ENCODE data around the gene FAM118A.
A peak's percentile ranks its signal among the peaks of the same experiment; 100 is the strongest.
"Not testable (repeated sequence)": the region's sequence is repeated elsewhere in the genome, so short reads cannot be mapped to it uniquely, and the experiment has no call there.

Gene FAM118A

DNA sequence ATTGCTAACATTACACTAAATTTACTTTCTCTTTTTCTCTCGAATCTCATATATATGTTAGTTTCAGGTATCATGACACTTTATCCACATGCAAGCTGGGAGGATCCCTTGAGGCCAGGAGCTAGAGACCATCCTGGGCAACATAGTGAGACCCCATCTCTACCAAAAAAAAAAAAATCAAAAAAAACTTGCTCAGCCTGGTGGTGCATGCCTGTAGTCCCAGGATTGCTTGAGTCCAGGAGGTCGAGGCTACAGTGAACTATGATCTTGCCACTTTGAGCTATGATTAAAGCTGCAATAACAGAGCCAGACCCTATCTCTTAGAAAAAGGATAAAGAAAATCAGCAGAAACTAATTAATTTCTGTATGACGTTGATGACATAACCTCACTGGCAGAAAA, 28.7 kb upstream of the FAM118A start:
- no peak for DNase-seq (ENCODE audit: low read depth in 2 of 2)

DNA sequence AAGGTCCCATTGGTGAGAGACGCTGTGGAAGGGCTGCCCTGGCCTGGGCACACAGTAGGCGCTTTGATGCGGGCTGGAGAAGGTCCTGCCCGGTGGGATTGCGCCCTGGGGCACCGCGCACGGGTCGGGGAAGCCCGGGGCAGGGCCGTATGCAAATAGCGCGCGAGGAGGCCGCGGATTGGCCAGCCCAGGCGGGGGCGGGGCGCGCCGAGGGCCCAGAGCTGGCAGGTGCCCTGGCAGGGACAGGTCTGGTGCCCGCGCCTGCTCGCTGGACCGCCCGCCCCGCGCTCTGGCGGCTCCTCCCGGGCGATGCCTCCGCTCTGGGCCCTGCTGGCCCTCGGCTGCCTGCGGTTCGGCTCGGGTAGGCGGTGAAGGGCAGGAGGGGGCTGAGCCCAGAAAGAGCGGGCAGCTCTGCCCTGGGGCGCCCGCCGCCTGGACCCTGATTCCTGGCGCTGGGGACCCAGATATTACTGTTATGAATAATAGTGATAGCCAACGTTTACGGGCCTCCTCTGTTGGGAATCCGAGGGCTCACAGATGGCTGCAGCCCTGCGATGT, 24.9 kb upstream of the FAM118A start, which contains the start of gene UPK3A:
Gene UPK3A, plus strand, starts transcription at position 245 of the 558 bp plus-strand sequence. Its CDS starts 65 bp downstream, at position 310.
- peak in 1 of 2 donors; percentile 37 for DNase-seq (ENCODE audit: low read depth in 2 of 2)

DNA sequence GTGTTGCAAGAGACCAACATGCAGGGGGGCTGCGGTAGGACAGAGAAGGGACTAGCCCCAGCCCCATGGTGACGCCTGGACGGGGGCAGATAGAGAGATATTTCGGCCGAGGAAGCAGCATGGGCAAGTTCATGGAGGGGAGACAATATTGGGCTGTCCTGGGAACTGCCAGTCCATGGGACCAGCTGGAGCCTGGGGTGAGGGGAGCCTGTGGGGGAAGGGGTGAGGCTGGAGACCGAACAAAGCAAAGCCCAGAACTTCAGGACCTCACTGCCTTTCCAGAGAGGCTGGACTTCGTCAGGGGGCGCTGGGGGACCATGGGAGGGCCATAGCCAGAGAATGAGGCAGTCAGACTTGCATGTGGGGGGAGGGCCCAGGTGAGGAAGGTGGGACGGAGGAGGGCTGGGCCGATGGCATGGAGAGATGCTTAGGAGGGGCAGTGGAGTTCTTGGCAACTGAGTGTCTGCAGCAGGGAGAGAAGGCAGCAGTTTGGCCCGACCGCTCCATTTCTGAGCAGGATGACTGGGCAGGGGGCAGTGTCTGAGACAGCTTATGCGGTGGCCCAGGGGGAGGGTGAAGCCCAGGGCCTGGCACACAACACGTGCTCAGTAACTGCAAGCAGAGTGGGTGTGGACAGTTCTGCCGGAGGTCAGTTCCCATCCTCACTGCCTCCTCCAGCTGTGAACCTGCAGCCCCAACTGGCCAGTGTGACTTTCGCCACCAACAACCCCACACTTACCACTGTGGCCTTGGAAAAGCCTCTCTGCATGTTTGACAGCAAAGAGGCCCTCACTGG, 24.3 kb upstream of the FAM118A start:
- DNase-seq (ENCODE audit: low read depth in 2 of 2): no peak

DNA sequence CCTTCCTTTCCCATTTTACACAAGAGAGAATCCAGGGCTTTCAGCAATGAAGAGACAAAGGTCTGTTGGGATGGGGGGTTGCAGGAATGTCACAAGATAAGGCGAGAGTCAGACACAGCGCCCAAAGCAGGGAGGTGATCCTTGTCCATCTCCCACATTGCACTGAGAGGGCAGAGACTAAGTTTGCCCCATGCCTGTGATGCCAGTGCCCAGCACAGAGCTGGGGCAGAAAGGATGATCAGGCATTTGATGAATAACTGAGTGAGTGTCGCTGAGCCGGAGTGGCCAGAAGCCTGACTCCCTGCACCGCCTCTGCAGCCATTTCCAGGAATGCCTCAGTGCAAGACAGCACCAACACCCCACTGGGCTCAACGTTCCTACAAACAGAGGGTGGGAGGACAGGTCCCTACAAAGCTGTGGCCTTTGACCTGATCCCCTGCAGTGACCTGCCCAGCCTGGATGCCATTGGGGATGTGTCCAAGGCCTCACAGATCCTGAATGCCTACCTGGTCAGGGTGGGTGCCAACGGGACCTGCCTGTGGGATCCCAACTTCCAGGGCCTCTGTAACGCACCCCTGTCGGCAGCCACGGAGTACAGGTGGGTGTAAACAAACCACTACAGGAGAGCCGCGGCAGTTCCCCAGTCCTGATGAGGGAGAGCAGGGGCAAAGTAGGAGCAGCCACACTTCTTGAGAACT, 22.7 kb upstream of the FAM118A start:
- DNase-seq (ENCODE audit: low read depth in 2 of 2): no peak

DNA sequence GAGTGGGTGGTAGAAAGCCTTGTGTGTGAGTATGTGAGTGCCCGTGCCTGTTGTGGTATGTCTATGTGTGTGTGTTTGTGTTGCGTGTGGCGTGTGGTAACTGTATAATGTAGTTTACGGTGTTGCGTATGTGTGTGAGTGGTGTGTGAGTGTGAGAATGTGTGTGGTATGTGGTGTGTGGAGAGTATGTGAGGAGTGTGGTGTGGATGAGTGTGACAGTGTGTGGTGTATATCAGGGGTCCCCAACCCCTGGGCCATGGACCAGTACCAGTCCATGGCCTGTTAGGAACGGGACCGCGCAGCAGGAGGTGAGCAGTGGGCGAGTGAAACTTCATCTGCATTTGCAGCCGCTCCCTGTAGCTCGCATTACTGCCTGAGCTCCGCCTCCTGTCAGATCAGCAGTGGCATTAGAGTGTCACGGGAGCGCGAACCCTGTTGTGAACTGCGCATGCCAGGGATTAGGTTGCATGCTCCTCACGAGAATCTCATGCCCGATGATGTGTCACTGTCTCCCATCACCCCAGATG, 19.3 kb upstream of the FAM118A start:
- no peak for DNase-seq (ENCODE audit: low read depth in 2 of 2)

DNA sequence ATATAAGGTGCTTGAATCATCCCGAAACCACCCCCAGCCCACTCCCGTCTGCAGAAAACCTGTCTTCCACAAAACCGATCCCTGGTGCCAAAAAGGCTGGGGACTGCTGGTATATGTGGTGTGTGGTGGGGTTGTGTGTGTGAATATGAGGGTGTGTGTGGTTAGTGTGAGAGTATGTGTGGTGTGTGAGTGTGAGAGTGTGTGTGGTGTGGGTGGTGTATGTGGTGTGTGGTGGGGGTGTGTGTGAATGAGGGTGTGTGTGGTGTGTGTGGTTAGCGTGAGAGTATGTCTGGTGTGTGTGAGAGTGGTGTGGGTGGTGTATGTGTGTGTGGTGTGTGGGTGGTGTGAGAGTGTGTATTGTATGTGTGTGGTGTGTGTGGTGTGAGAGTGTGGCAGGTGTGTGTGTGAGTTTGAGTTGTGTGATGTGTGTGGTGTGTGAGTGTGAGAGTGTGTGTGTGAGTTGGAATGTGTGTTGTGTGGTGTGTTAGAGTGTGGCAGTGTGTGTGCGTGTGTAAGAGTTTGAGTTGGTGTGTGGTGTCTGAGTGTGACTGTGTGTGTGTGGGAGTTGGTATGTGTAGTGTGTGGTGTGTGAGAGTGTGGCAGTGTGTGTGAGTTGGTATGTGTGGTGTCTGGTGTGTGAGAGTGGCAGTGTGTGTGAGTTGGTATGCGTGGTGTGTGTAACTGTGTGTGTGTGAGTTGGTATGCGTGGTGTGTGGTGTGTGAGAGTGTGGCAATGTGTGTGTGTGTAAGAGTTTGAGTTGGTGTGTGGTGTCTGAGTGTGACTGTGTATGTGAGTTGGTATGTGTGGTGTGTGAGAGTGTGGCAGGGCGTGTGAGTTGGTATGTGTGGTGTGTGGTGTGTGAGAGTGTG, 18.4 kb upstream of the FAM118A start:
- no peak for DNase-seq (ENCODE audit: low read depth in 2 of 2)

DNA sequence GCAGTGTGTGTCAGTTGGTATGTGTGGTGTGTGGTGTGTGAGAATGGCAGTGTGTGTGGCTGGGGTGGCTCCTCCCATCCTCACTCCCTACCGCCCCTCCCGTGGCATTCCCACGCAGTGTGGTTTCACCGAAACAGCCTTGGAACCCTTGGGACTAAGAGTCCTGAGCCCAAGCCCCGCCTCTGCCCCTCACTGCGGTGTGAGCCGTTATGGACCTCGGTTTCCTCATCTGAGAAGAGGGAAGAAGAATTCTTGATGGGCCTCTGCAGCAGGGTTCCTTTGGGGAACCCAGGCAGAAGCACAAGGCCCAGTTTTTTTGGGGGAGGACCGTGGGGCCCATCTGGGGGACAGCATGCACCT, 17.8 kb upstream of the FAM118A start:
- DNase-seq (ENCODE audit: low read depth in 2 of 2): no peak

DNA sequence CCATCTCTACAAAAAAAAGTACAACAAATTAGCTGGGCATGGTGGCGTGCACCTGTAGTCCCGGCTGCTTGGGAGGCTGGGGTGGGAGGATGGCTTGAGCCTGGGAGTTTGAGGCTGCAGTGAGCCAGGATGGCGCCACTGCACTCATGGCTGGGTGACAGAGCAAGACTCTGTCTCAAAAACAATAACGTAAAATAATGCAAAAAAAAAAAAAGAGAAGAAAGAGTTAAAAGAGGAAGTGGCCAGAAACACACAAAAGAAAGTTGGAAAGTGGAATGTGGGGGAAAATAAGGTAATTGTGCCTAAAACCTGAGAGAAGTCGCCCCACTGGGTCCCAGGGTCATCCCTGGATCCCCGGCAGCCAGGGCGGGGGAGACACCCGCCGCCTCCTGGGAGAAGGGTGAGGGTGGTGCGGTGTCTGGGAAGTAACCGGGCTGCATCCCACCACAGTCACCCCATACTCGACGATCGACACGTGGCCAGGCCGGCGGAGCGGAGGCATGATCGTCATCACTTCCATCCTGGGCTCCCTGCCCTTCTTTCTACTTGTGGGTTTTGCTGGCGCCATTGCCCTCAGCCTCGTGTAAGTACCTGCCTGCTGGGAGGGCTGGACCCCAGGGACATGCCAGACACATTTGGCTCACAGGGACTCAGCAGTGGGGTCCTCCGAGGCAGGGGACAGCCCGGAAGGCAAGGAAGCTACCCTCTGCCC, 16.8 kb upstream of the FAM118A start:
- DNase-seq (ENCODE audit: low read depth in 2 of 2): no peak

DNA sequence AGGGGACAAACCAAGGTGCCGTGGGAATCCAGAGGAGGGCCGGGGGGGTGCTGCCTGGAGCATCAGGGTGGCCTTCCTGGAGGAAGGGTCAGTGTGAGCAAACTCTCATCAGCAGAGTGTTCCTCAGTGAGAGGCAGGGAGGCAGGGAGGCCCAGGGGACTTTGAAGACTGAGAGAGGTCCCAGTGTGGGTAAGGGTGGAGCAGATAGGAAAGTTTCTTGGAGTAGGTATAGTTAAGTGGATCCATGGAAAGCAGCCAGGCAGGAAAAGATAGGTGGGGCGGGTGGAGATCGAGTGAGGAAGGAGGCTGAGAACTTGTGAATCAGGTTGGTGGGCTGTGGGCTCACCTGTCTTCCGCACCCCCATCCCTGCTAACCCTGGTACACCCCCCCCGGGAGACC, 15.7 kb upstream of the FAM118A start:
- DNase-seq (ENCODE audit: low read depth in 2 of 2): no peak

DNA sequence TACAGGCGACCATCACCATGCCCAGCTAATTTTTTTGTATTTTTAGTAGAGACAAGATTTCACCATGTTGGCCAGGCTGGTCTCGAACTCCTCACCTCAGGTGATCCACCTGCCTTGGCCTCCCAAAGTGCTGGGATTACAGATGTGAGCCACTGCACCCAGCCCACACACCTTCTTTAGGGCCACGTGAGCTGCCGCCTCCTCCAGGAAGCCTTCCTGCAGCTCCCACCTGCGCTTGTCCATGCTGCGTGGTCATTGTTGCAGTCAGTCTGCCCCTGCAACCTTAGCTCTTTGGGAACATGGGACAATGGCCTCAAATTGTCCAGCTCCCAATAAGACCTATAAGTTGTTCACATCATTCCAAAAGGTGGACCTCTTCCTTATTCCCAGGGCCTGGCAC, 14.7 kb upstream of the FAM118A start:
- not testable (repeated sequence) for DNase-seq (ENCODE audit: low read depth in 2 of 2)

DNA sequence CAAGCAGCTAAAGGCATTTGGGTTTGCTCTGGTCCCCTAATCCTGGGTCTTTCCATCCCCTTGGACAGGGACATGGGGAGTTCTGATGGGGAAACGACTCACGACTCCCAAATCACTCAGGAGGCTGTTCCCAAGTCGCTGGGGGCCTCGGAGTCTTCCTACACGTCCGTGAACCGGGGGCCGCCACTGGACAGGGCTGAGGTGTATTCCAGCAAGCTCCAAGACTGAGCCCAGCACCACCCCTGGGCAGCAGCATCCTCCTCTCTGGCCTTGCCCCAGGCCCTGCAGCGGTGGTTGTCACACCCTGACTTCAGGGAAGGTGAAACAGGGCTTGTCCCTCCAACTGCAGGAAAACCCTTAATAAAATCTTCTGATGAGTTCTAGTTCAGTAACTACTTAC, 14.2 kb upstream of the FAM118A start:
- DNase-seq (ENCODE audit: low read depth in 2 of 2): no peak

DNA sequence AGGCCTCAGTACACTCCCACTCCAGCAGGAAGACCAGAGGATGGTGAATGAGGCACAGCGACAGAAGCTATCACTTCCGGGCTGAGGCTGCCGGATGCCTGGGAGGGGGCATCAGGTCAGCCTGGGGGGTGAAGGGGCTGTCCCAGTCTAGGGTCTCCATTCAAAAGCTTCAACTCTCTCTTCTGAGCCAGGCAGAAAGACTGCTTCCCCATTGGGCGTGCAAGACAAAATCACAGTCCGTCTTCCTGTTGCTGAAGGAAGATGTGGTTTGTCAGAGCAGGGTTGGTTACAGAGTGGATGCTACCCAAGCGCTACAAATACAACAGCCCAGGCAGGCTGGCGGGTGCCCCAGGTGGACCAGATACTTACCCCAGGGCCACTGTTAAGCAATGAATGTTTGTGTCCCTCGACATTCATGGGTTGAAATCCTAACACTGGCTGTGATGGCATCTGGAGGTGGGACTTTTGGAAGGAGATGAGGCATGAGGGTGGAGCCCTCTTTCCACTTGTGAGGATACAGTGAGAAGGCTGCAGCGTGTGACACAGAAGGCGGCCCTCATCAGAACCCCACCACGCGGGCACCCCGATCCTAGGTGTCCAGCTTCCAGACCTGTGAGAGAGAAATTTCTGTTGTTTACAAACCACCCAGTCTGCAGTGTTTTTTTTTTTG, 13.0 kb upstream of the FAM118A start:
- no peak for DNase-seq (ENCODE audit: low read depth in 2 of 2)

DNA sequence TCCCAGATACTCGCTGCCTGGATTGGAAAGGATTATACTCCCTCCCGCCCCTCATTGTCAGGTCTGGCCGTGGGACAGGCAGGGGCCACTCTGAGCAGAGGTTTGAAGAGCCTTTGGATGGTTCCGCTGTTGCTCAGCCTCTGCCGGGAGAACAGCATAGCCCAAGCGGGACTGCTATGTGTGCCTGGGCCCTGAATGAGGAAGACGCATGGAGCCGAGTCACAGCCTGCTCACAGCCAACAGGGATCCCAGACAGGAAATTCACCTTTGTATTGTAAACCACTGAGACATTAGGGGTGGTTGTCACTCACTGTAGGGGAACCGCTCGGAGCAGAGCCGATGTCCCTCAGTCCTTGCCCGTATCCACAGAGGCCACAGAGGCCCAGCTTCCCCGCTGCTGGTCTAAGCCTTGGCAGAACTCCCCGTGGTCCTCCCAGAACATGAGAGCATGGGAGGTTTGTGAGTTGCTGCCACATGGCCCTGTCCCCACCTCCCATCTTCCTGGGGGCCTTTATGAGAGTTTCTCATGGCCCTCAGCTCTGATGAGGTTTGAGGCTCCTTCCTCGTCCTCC, 10.7 kb upstream of the FAM118A start:
- no peak for DNase-seq (ENCODE audit: low read depth in 2 of 2)

DNA sequence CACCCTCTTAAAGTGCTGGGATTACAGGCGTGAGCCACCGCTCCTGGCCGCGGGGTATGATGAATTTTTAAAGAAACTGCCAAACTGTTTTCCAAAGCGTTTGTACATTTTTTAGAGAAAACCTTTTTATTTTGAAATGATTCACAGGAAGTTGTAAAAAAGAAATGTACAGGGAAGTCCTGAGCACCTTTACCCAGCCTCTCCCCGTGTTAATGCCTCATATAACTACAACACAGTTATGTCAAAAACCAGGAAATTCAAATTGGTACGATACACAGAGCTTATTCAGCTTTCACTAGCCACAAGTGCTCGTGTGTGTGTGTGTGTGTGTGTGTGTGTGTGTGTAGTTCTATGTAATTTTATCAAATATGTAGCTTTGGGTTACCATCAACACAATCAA, 7.0 kb upstream of the FAM118A start:
- no peak for DNase-seq (ENCODE audit: low read depth in 2 of 2)

DNA sequence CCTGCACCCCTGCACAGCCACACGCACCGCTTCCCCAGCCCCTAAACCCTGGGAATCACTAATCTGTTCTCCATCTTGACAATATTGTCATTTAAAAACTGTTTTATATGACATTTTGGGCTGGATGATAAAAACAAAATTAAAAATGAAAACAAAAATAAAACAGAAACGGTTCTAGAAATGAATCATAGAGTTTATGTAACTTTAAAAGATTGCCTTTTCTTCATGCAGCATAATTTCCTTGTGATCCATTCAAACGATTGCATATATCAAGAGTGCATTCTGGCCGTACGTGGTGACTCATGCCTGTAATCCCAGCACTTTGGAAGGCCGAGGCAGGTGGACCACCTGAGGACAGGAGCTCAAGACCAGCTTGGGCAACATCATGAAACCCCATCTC, 6.6 kb upstream of the FAM118A start:
- no peak for DNase-seq (ENCODE audit: low read depth in 2 of 2)

DNA sequence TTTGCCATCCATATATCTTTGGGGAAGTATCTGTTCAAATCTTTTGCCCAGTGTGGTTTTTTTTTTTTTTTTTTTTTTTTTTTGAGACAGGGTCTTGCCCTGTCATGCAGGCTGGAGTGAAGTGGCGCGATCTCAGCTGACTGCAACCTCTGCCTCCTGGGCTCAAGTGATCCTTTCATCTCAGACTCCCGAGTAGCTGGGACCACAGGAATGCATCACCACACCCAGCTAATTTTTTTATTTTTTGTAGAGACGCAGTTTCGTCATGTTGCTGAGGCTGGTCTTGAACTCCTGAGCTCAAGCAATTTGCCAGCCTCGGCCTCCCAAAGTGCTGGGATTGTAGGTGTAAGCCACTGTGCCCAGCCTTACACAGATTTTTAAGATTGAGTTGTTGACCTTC, 4.8 kb upstream of the FAM118A start:
- no peak for DNase-seq (ENCODE audit: low read depth in 2 of 2)

DNA sequence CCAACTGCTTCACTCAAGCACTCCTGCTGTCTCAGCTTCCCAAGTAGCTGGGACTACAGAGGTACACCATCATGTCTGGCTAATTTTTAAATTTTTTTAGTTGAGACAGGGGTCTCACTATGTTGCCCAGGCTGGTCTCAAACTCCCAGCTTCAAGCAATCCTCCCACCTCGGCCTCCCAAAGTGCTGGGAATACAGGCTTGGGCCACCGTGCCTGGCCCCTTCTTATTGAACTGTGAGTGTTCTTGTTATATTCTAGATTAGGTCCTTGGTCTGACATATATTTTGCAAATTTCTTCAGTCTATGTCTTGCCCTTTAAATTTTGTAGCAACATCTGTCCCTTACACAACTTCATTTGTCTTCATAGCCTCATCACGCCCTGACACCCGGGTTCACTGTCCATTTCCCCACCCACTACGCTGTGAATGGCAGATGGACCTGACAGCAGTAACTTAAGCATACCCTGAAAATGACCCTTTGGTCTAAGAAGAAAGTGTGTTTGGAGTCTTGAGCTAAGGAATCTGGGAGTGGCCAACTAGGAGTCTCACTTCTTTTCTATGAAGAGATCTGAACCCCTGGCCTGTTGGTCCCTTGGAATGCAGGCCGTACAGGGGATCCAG, 4.2 kb upstream of the FAM118A start:
- DNase-seq (ENCODE audit: low read depth in 2 of 2): no peak

DNA sequence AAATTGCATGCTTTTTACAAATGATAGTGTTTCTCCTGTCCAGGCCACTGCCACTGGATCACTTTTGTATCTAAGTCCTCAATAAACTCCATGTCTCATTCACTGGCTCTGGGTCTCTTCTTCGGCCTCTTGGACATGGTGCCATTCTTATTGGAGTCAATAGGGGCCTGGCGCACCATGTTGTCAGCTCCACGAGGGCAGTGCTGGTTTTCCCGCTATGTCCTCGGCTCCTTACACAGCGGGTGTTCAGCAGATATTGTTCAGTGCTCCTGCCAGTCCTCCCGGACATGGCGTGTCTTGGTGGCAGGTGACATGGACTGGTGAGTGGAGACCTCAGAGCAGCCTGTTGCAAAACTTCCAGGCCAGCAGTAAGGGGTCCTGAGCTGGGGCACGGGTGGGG, 3.6 kb upstream of the FAM118A start:
- no peak for DNase-seq (ENCODE audit: low read depth in 2 of 2)

DNA sequence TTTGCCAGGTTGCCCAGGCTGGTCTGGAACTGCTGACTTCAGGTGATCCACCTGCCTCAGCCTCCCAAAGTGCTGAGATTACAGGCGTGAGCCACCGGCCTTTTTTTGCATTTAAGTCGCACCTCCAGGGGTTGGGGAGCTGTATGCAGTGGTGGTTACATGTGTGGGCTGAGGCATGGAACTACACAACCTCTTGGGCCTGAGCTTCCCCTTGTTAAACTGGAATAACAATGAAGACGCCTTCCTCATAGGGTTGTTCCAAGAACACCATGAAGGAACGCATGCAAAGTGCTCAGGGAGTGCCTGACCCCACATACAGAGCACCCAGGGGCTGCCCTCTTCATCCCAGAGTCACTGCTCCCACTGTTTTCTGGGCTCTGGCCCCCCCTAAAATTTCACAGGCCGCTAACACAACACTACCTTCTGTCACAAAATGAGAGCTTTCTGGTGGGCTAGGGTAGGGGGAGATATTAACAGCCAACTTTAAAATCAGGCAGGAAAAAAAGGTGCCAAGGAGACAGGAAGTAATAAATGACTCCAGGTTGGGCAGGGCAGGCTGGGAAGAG, 1.3 kb upstream of the FAM118A start:
- DNase-seq (ENCODE audit: low read depth in 2 of 2): no peak

All from stimulated activated CD8-positive, alpha-beta memory T cell treated with anti-CD3 and anti-CD28 coated beads, Interleukin-15, amount 100 ng/mL, for 4 hours (primary cell).